Transverse colon (tissue), 3 donors: ENCODE results near the gene NOL8.

Experiments used
- CTCF ChIP-seq, 5 experiments: fragments of 200-600 bp in 3 of 5; fragments of 450-650 bp in 2 of 5; sonication (generic) in 3 of 5; IDR thresholded peaks; 1 replicate in 2 of 5; 2 replicates in 3 of 5; pipeline ENCODE4 v1.5.1; 2016 to 2017; ENCODE audit warnings: antibody characterized with exemption in 5 of 5, inconsistent platforms in 3 of 5, mild to moderate bottlenecking in 2 of 5, moderate library complexity in 1 of 5
- POLR2A ChIP-seq: fragments of 450-650 bp; IDR thresholded peaks from one replicate; pipeline ENCODE4 v1.6.1; 2016; ENCODE audit warnings: antibody characterized with exemption, mild to moderate bottlenecking, moderate library complexity

DNA sequence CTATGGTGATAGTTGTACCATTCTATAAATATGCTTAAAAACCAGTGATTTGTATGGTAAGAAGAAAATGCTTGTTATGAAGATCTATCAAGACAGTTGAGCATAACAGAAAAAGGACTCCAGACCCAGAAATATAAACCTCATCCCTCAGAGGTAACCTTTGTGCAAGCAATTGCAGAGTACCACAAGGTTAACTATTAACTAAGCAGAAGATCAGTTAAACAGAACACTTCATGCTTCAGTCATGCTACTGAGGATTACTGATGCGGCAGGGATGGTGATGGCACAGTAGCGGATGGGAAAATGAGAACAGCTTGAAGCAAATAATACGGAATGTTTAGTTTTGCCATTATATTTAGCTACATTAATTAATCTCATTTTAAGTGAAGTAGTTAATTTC, 77.2 kb downstream of the NOL8 start:
- TF ChIP-seq CTCF (IDR thresholded peaks at IDR 0.05): no peak
- TF ChIP-seq POLR2A: no peak
